CD14-positive monocyte (primary cell): ENCODE measurements around the gene TSPEAR. TPM values are rescaled to one million over a fixed set of nuclear protein-coding genes. Genes with fewer than 3 reads are reported as not detected.

Experiments
- DNase-seq, 3 donors: peaks; one replicate each; pipeline ENCODE4 v3.0.0-alpha.2; 2011 to 2022
- H2AFZ ChIP-seq: 2 replicates; pipeline ENCODE4 v1.6.0; 2012; ENCODE audit warnings: mild to moderate bottlenecking, low read depth, low read length, inconsistent platforms; ENCODE audit not compliant: insufficient read depth, poor library complexity, severe bottlenecking
- H3K27ac ChIP-seq, 2 donors: 1 replicate in 1 of 2; 2 replicates in 1 of 2; pipeline ENCODE4 v1.5.1; 2012 to 2013; ENCODE audit warnings: low read length in 2 of 2, control low read depth in 1 of 2, inconsistent platforms in 1 of 2, low read depth in 1 of 2, mild to moderate bottlenecking in 1 of 2
- H3K27me3 ChIP-seq, 2 donors: one replicate each; pipeline versions ENCODE4 v1.6.0 to v1.6.1; 2011 to 2013; ENCODE audit warnings: low read length in 2 of 2; ENCODE audit not compliant: control insufficient read depth in 2 of 2, insufficient read depth in 2 of 2
- H3K36me3 ChIP-seq, 2 donors: replicated peaks in 1 of 2; 1 replicate in 1 of 2; 2 replicates in 1 of 2; pipeline versions ENCODE4 v1.5.1 to v1.6.1; 2012 to 2013; ENCODE audit warnings: low read length in 2 of 2, control low read depth in 1 of 2, inconsistent platforms in 1 of 2, mild to moderate bottlenecking in 1 of 2; ENCODE audit not compliant: insufficient read depth in 2 of 2, control insufficient read depth in 1 of 2
- H3K4me1 ChIP-seq, 2 donors: 1 replicate in 1 of 2; 2 replicates in 1 of 2; pipeline versions ENCODE4 v1.5.1 to v1.6.1; 2012 to 2013; ENCODE audit warnings: low read length in 2 of 2, control low read depth in 1 of 2, inconsistent platforms in 1 of 2, mild to moderate bottlenecking in 1 of 2, moderate library complexity in 1 of 2; ENCODE audit not compliant: insufficient read depth in 2 of 2, control insufficient read depth in 1 of 2
- H3K4me2 ChIP-seq: replicated peaks from 2 replicates; pipeline ENCODE3; 2012; ENCODE audit warnings: low read length, moderate library complexity, mild to moderate bottlenecking; ENCODE audit not compliant: poor library complexity, severe bottlenecking; ENCODE audit errors: extremely low read depth
- H3K4me3 ChIP-seq, 3 experiments: fragments of 200-600 bp in 1 of 3; sonication (generic) in 1 of 3; replicated peaks in 1 of 3; 1 replicate in 2 of 3; 2 replicates in 1 of 3; pipeline ENCODE4 v1.5.1; 2011 to 2013; ENCODE audit warnings: low read length in 3 of 3, mild to moderate bottlenecking in 3 of 3, control low read depth in 2 of 3, low read depth in 2 of 3, inconsistent platforms in 1 of 3, moderate library complexity in 1 of 3
- H3K79me2 ChIP-seq: 2 replicates; pipeline ENCODE4 v1.6.0; 2012; ENCODE audit warnings: mild to moderate bottlenecking, control low read depth, inconsistent platforms, low read length, moderate library complexity; ENCODE audit not compliant: insufficient read depth
- H3K9ac ChIP-seq: 2 replicates; pipeline ENCODE4 v1.6.0; 2017; ENCODE audit warnings: low read length, mild to moderate bottlenecking; ENCODE audit not compliant: insufficient read depth, poor library complexity, severe bottlenecking
- H3K9me3 ChIP-seq, 2 donors: replicated peaks in 1 of 2; 1 replicate in 1 of 2; 2 replicates in 1 of 2; pipeline versions ENCODE4 v1.5.1 to v1.6.1; 2012 to 2013; ENCODE audit warnings: low read length in 2 of 2, control low read depth in 1 of 2; ENCODE audit not compliant: control insufficient read depth in 1 of 2, insufficient read depth in 1 of 2
- H4K20me1 ChIP-seq: 2 replicates; pipeline ENCODE4 v1.6.0; 2012; ENCODE audit warnings: mild to moderate bottlenecking, low read length, control low read depth, moderate library complexity; ENCODE audit not compliant: insufficient read depth
- H3K27ac Mint-ChIP-seq, 7 donors: one replicate each; pipeline ENCODE4 v1.8.0; 2020; ENCODE audit warnings: mild to moderate bottlenecking in 7 of 7, mixed read lengths in 7 of 7, moderate library complexity in 6 of 7, inconsistent platforms in 2 of 7
- H3K27me3 Mint-ChIP-seq, 3 donors: one replicate each; pipeline ENCODE4 v1.8.0; 2021 to 2022; ENCODE audit warnings: low read depth in 3 of 3, mild to moderate bottlenecking in 3 of 3, mixed read lengths in 3 of 3, moderate library complexity in 3 of 3, inconsistent platforms in 1 of 3
- H3K36me3 Mint-ChIP-seq, 2 donors: one replicate each; pipeline ENCODE4 v1.8.0; 2020; ENCODE audit warnings: mixed read lengths in 2 of 2, inconsistent platforms in 1 of 2, mild to moderate bottlenecking in 1 of 2
- H3K4me1 Mint-ChIP-seq: one replicate; pipeline ENCODE4 v1.8.0; 2020; ENCODE audit warnings: mild to moderate bottlenecking, mixed read lengths
- H3K4me3 Mint-ChIP-seq, 2 donors: one replicate each; pipeline ENCODE4 v1.8.0; 2020; ENCODE audit warnings: mild to moderate bottlenecking in 2 of 2, mixed read lengths in 2 of 2, moderate library complexity in 1 of 2
- H3K9me3 Mint-ChIP-seq, 7 donors: one replicate each; pipeline ENCODE4 v1.8.0; 2020 to 2022; ENCODE audit warnings: mixed read lengths in 7 of 7, mild to moderate bottlenecking in 6 of 7, moderate library complexity in 6 of 7, inconsistent platforms in 2 of 7
- WGBS: methylation state at CpG from one replicate; pipeline ENCODE4 v1.1.5; 2013; ENCODE audit warnings: missing lambda C conversion rate; ENCODE audit not compliant: insufficient coverage; 5-methylcytosine and 5-hydroxymethylcytosine counted together
- intact Hi-C, 2 donors: fragments of 100-400 bp; cut with micrococcal nuclease; formaldehyde crosslinking; loops; one replicate each; pipeline versions ENCODE4 v1.15.0 to v1.15.1; 2023
- polyA plus RNA-seq, 3 donors: library from polyadenylated mRNA; depleted of rRNA in 1 of 3; unstranded in 2 of 3; stranded (reverse) in 1 of 3; fragments of 300-500 nt in 2 of 3; fragments of >200 nt in 1 of 3; fragmentation: Illumina TruSeq in 2 of 3; gene quantifications; 1 replicate in 2 of 3; 2 replicates in 1 of 3; pipeline ENCODE4 v1.2.3, GENCODE V29; 2012 to 2021
- TF ChIP-seq, protein P1 (sequence below): fragments of 200-600 bp; IDR thresholded peaks from one replicate; pipeline ENCODE4 v1.8.0; 2022; ENCODE audit warnings: antibody characterized with exemption, mild to moderate bottlenecking

Gene TSPEAR
- polyA plus RNA-seq, 3 donors, result not detected

DNA sequence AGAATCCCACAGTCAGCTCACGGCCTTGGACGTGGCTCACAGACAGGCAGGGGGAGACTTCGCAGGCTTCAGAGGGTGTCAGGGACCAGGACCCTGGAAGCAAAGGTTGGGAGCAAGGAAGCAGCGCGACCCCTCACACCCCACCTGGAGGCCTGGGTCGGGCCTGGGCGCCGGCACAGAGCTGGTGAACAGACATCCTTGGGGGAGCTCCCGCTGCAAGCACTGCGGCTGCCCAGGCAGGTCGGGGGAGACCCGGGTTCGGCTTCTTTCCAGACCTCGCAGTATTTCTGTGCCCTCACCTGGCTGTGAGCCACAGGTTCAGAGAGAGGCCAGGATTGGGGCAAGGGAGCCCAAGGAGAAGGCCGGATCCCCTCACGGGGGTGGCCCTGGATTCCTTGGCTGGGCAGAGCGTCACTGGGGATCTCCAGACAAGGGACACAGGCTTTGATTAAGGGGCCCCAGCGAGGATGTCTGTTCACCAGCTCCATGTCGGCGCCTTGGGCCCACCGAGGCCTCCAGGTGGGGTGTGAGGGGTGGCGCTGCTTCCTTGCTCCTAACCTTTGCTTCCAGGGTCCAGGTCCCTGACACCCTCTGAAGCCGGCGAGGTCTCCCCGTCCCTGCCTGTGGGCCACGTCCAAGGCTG, 37.9 kb upstream of the TSPEAR start:
- no peaks in the 10 kb centered on the region for H4K20me1 ChIP-seq
- H3K9ac ChIP-seq, result no peak overlapping the region
- H3K4me3 ChIP-seq, result no peak overlapping the region
- TF ChIP-seq, protein P1, sequence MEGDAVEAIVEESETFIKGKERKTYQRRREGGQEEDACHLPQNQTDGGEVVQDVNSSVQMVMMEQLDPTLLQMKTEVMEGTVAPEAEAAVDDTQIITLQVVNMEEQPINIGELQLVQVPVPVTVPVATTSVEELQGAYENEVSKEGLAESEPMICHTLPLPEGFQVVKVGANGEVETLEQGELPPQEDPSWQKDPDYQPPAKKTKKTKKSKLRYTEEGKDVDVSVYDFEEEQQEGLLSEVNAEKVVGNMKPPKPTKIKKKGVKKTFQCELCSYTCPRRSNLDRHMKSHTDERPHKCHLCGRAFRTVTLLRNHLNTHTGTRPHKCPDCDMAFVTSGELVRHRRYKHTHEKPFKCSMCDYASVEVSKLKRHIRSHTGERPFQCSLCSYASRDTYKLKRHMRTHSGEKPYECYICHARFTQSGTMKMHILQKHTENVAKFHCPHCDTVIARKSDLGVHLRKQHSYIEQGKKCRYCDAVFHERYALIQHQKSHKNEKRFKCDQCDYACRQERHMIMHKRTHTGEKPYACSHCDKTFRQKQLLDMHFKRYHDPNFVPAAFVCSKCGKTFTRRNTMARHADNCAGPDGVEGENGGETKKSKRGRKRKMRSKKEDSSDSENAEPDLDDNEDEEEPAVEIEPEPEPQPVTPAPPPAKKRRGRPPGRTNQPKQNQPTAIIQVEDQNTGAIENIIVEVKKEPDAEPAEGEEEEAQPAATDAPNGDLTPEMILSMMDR, result no peak
- peak overlapping the region in 1 of 2 donors; percentile 42 for H3K4me3 Mint-ChIP-seq
- no peak overlapping the region for H3K4me2 ChIP-seq
- peaks cover 0 to 5% of the 10 kb centered on the region in 2 donors for H3K27me3 ChIP-seq
- H3K79me2 ChIP-seq, result no peaks in the 10 kb centered on the region
- intact Hi-C loops, result no loop called here
- H3K27ac ChIP-seq, result no peak overlapping the region
- H3K27ac Mint-ChIP-seq, result no peak overlapping the region
- H2AFZ ChIP-seq, result no peak overlapping the region
- H3K27me3 Mint-ChIP-seq, result peaks cover 10 to 38% (median 16%) of the 10 kb centered on the region in 3 donors
- peaks cover 0 to 3% of the 10 kb centered on the region in 2 donors for H3K9me3 ChIP-seq
- H3K4me1 ChIP-seq, result peaks cover 7 to 10% of the 10 kb centered on the region in 2 donors
- H3K36me3 ChIP-seq, result no peaks in the 10 kb centered on the region
- peaks cover 8% of the 10 kb centered on the region for H3K4me1 Mint-ChIP-seq
- no peaks in the 10 kb centered on the region for H3K36me3 Mint-ChIP-seq
- WGBS, result 74% methylated on average over 20 of the region's 26 CpGs
- DNase-seq, result no peak
- peaks cover 0 to 21% (median 5%) of the 10 kb centered on the region in 7 donors for H3K9me3 Mint-ChIP-seq

DNA sequence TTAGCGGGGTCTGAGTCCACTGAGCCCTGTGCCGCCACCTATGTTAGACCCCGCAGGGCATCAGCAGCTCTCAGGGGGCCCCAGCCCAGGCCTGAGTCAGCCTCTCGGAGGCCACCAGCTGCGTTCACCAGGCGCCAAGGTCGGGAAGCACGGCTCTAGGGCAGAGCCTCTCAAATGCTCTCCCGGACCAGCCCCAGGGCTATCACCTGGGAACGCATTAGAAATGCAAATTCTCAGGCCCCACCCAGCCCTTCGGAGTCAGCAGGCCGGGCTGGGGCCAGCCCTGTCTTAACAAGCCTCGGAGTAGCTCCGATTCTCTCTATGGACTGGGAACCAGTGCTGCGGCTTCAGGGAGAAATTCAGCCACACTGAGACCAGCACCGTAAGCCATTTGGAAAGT, 37.2 kb upstream of the TSPEAR start:
- peaks cover 0 to 5% of the 10 kb centered on the region in 2 donors for H3K27me3 ChIP-seq
- TF ChIP-seq, protein P1, result no peak
- no peak overlapping the region for H2AFZ ChIP-seq
- H3K36me3 ChIP-seq, result no peaks in the 10 kb centered on the region
- H3K9ac ChIP-seq, result no peak overlapping the region
- intact Hi-C loops, result no loop called here
- H3K4me2 ChIP-seq, result no peak overlapping the region
- H3K36me3 Mint-ChIP-seq, result no peaks in the 10 kb centered on the region
- H3K27ac Mint-ChIP-seq, result no peak overlapping the region
- H3K9me3 Mint-ChIP-seq, result peaks cover 0 to 21% (median 9%) of the 10 kb centered on the region in 7 donors
- no peak overlapping the region for H3K4me3 ChIP-seq
- WGBS, result 41% methylated on average over 16 of the region's 16 CpGs
- H3K27ac ChIP-seq, result no peak overlapping the region
- no peak for DNase-seq
- peaks cover 6 to 38% (median 13%) of the 10 kb centered on the region in 3 donors for H3K27me3 Mint-ChIP-seq
- H3K79me2 ChIP-seq, result no peaks in the 10 kb centered on the region
- H3K4me1 Mint-ChIP-seq, result peaks cover 8% of the 10 kb centered on the region
- H4K20me1 ChIP-seq, result no peaks in the 10 kb centered on the region
- H3K4me3 Mint-ChIP-seq, result peak overlapping the region in 1 of 2 donors; percentile 42
- H3K9me3 ChIP-seq, result peaks cover 0 to 3% of the 10 kb centered on the region in 2 donors
- peaks cover 7 to 10% of the 10 kb centered on the region in 2 donors for H3K4me1 ChIP-seq
